ENCODE data around the gene FLVCR2. TPM values are rescaled to one million over a fixed set of nuclear protein-coding genes. Genes with fewer than 3 reads are reported as not detected.
A peak's percentile ranks its signal among the peaks of the same experiment; 100 is the strongest.

The FLVCR2 gene
- total and polyA plus RNA-seq, 5 donors from 2014 or later: 4.4 to 7.7 (median 5.4) TPM

GRCh38 chr14:75607842-75608640 lies 29.6 kb downstream of the FLVCR2 start:
- H3K4me3 Mint-ChIP-seq: no peak overlapping the region
- Histone ChIP-seq H3K4me1 (ENCODE audit: control insufficient read depth, insufficient read depth, low read length, poor library complexity, severe bottlenecking) (no peaks in the 10 kb centered on the region), H3K9me3 (ENCODE audit: control insufficient read depth in 2 of 2, low read length in 2 of 2) (peaks cover 4 to 15% of the 10 kb centered on the region in 2 experiments), H3K27ac (ENCODE audit: insufficient read depth, low read length, poor library complexity, severe bottlenecking) (no peak overlapping the region), H3K4me3 (ENCODE audit: low read depth, low read length) (no peak overlapping the region), H3K27me3 (ENCODE audit: control insufficient read depth, insufficient read depth, low read length) (no peaks in the 10 kb centered on the region), H3K36me3 (ENCODE audit: control insufficient read depth, insufficient read depth, low read length) (peaks cover 2% of the 10 kb centered on the region)
- H3K27ac Mint-ChIP-seq: no peak overlapping the region
- H3K27me3 Mint-ChIP-seq: no peaks in the 10 kb centered on the region
- H3K9me3 Mint-ChIP-seq: peaks cover 0 to 2% (median 0%) of the 10 kb centered on the region in 7 donors
- no peak for ATAC-seq (ENCODE audit: low read depth in 2 of 2)
- H3K4me1 Mint-ChIP-seq: peaks cover 0 to 8% (median 2%) of the 10 kb centered on the region in 4 donors
- peaks cover 14% of the 10 kb centered on the region for H3K36me3 Mint-ChIP-seq
- no peak for DNase-seq

- Histone ChIP-seq H3K27me3 (ENCODE audit: control insufficient read depth, insufficient read depth, low read length) (no peaks in the 10 kb centered on the region), H3K27ac (ENCODE audit: insufficient read depth, low read length, poor library complexity, severe bottlenecking) (no peak overlapping the region), H3K36me3 (ENCODE audit: control insufficient read depth, insufficient read depth, low read length) (peaks cover 2% of the 10 kb centered on the region), H3K4me1 (ENCODE audit: control insufficient read depth, insufficient read depth, low read length, poor library complexity, severe bottlenecking) (no peaks in the 10 kb centered on the region), H3K4me3 (ENCODE audit: low read depth, low read length) (no peak overlapping the region), H3K9me3 (ENCODE audit: control insufficient read depth in 2 of 2, low read length in 2 of 2) (peaks cover 4 to 15% of the 10 kb centered on the region in 2 experiments)
- Mint-ChIP-seq H3K9me3 (peaks cover 0 to 4% (median 0%) of the 10 kb centered on the region in 7 donors), H3K27me3 (no peaks in the 10 kb centered on the region), H3K36me3 (peaks cover 14% of the 10 kb centered on the region), H3K4me1 (peaks cover 0 to 8% (median 3%) of the 10 kb centered on the region in 4 donors), H3K4me3 (no peak overlapping the region), H3K27ac (no peak overlapping the region)
- DNase-seq (no peak), ATAC-seq (ENCODE audit: low read depth in 2 of 2) (no peak)
Observed at GRCh38 chr14:75609116-75609515, 30.7 kb downstream of the FLVCR2 start.

- DNase-seq: no peak
- H3K27me3 Mint-ChIP-seq: no peaks in the 10 kb centered on the region
- no peak overlapping the region for H3K27ac ChIP-seq (ENCODE audit: insufficient read depth, low read length, poor library complexity, severe bottlenecking)
Observed at GRCh38 chr14:75609606-75610475, 31.4 kb downstream of the FLVCR2 start.

DNA sequence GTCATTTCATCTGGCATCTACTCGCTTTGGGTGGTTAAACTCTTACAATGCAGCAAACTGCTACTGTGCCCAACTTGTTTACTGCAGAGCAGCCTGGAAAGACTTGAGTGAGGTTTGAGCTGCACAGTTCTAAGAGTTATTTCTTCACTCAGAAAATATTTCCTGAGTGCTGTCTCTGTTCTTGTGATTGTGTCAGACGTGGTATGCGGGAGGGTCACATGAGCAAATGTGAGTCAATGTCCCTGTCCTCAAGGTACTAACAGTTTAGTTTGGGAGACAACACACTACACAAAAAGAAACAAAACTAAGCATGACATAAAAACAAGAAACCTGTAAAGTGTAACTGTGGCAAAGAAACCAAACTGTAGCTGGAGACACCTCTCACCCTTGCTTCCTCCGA lies 32.4 kb downstream of the FLVCR2 start:
- Histone ChIP-seq H3K4me3 (ENCODE audit: low read depth, low read length) (no peak overlapping the region), H3K27me3 (ENCODE audit: control insufficient read depth, insufficient read depth, low read length) (no peaks in the 10 kb centered on the region)
- no peak overlapping the region for H3K27ac Mint-ChIP-seq

More at GRCh38 chr14:75609606-75610475, 31.4 kb downstream of the FLVCR2 start:
- peaks cover 0 to 8% (median 3%) of the 10 kb centered on the region in 4 donors for H3K4me1 Mint-ChIP-seq
- Histone ChIP-seq H3K4me1 (ENCODE audit: control insufficient read depth, insufficient read depth, low read length, poor library complexity, severe bottlenecking) (no peaks in the 10 kb centered on the region), H3K36me3 (ENCODE audit: control insufficient read depth, insufficient read depth, low read length) (peaks cover 2% of the 10 kb centered on the region), H3K27me3 (ENCODE audit: control insufficient read depth, insufficient read depth, low read length) (no peaks in the 10 kb centered on the region), H3K4me3 (ENCODE audit: low read depth, low read length) (no peak overlapping the region), H3K9me3 (ENCODE audit: control insufficient read depth in 2 of 2, low read length in 2 of 2) (peaks cover 4 to 15% of the 10 kb centered on the region in 2 experiments)
- no peak overlapping the region for H3K4me3 Mint-ChIP-seq
- ATAC-seq (ENCODE audit: low read depth in 2 of 2): no peak
- H3K9me3 Mint-ChIP-seq: peaks cover 0 to 4% (median 0%) of the 10 kb centered on the region in 7 donors
- peaks cover 16% of the 10 kb centered on the region for H3K36me3 Mint-ChIP-seq
- H3K27ac Mint-ChIP-seq: peak overlapping the region in 1 of 3 donors; percentile 26

GRCh38 chr14:75612157-75612556 lies 33.7 kb downstream of the FLVCR2 start:
- Histone ChIP-seq H3K27ac (ENCODE audit: insufficient read depth, low read length, poor library complexity, severe bottlenecking) (no peak overlapping the region), H3K4me1 (ENCODE audit: control insufficient read depth, insufficient read depth, low read length, poor library complexity, severe bottlenecking) (no peaks in the 10 kb centered on the region), H3K9me3 (ENCODE audit: control insufficient read depth in 2 of 2, low read length in 2 of 2) (peaks cover 4 to 11% of the 10 kb centered on the region in 2 experiments), H3K27me3 (ENCODE audit: control insufficient read depth, insufficient read depth, low read length) (no peaks in the 10 kb centered on the region), H3K4me3 (ENCODE audit: low read depth, low read length) (no peak overlapping the region), H3K36me3 (ENCODE audit: control insufficient read depth, insufficient read depth, low read length) (no peaks in the 10 kb centered on the region)
- no peak for DNase-seq
- peaks cover 0 to 4% (median 0%) of the 10 kb centered on the region in 7 donors for H3K9me3 Mint-ChIP-seq
- H3K4me1 Mint-ChIP-seq: peaks cover 0 to 8% (median 3%) of the 10 kb centered on the region in 4 donors
- no peak for ATAC-seq (ENCODE audit: low read depth in 2 of 2)
- no peak overlapping the region for H3K27ac Mint-ChIP-seq
- H3K36me3 Mint-ChIP-seq: peaks cover 15% of the 10 kb centered on the region
- no peaks in the 10 kb centered on the region for H3K27me3 Mint-ChIP-seq
- H3K4me3 Mint-ChIP-seq: no peak overlapping the region

More for the DNA sequence above, 32.4 kb downstream of the FLVCR2 start:
- no peak for ATAC-seq (ENCODE audit: low read depth in 2 of 2)
- peaks cover 0 to 8% (median 3%) of the 10 kb centered on the region in 4 donors for H3K4me1 Mint-ChIP-seq
- peaks cover 16% of the 10 kb centered on the region for H3K36me3 Mint-ChIP-seq
- Histone ChIP-seq H3K9me3 (ENCODE audit: control insufficient read depth in 2 of 2, low read length in 2 of 2) (peaks cover 4 to 15% of the 10 kb centered on the region in 2 experiments), H3K27ac (ENCODE audit: insufficient read depth, low read length, poor library complexity, severe bottlenecking) (no peak overlapping the region), H3K4me1 (ENCODE audit: control insufficient read depth, insufficient read depth, low read length, poor library complexity, severe bottlenecking) (no peaks in the 10 kb centered on the region), H3K36me3 (ENCODE audit: control insufficient read depth, insufficient read depth, low read length) (peaks cover 2% of the 10 kb centered on the region)
- H3K4me3 Mint-ChIP-seq: no peak overlapping the region
- H3K27me3 Mint-ChIP-seq: no peaks in the 10 kb centered on the region
- no peak for DNase-seq
- peaks cover 0 to 4% (median 0%) of the 10 kb centered on the region in 7 donors for H3K9me3 Mint-ChIP-seq

- Histone ChIP-seq H3K4me1 (ENCODE audit: control insufficient read depth, insufficient read depth, low read length, poor library complexity, severe bottlenecking) (no peaks in the 10 kb centered on the region), H3K27ac (ENCODE audit: insufficient read depth, low read length, poor library complexity, severe bottlenecking) (no peak overlapping the region), H3K36me3 (ENCODE audit: control insufficient read depth, insufficient read depth, low read length) (no peaks in the 10 kb centered on the region), H3K9me3 (ENCODE audit: control insufficient read depth in 2 of 2, low read length in 2 of 2) (no peaks in the 10 kb centered on the region), H3K4me3 (ENCODE audit: low read depth, low read length) (no peak overlapping the region), H3K27me3 (ENCODE audit: control insufficient read depth, insufficient read depth, low read length) (no peaks in the 10 kb centered on the region)
- DNase-seq (no peak), ATAC-seq (ENCODE audit: low read depth in 2 of 2) (no peak)
- peak overlapping the region in 1 of 3 donors; percentile 57 for H3K27ac Mint-ChIP-seq
- H3K36me3 Mint-ChIP-seq: peaks cover 5% of the 10 kb centered on the region
- H3K27me3 Mint-ChIP-seq: no peaks in the 10 kb centered on the region
- peaks cover 0 to 4% (median 0%) of the 10 kb centered on the region in 7 donors for H3K9me3 Mint-ChIP-seq
- H3K4me1 Mint-ChIP-seq: peaks cover 0 to 6% (median 3%) of the 10 kb centered on the region in 4 donors
- no peak overlapping the region for H3K4me3 Mint-ChIP-seq
Observed at GRCh38 chr14:75614179-75614578, 35.8 kb downstream of the FLVCR2 start.

- Histone ChIP-seq H3K4me3 (ENCODE audit: low read depth, low read length) (no peak overlapping the region), H3K36me3 (ENCODE audit: control insufficient read depth, insufficient read depth, low read length) (no peaks in the 10 kb centered on the region), H3K27ac (ENCODE audit: insufficient read depth, low read length, poor library complexity, severe bottlenecking) (no peak overlapping the region), H3K9me3 (ENCODE audit: control insufficient read depth in 2 of 2, low read length in 2 of 2) (no peaks in the 10 kb centered on the region), H3K27me3 (ENCODE audit: control insufficient read depth, insufficient read depth, low read length) (no peaks in the 10 kb centered on the region), H3K4me1 (ENCODE audit: control insufficient read depth, insufficient read depth, low read length, poor library complexity, severe bottlenecking) (no peaks in the 10 kb centered on the region)
- Mint-ChIP-seq H3K4me3 (no peak overlapping the region), H3K27ac (peak overlapping the region in 1 of 3 donors; percentile 61), H3K4me1 (peaks cover 0 to 5% (median 0%) of the 10 kb centered on the region in 4 donors), H3K27me3 (no peaks in the 10 kb centered on the region), H3K9me3 (peaks cover 0 to 4% (median 0%) of the 10 kb centered on the region in 7 donors), H3K36me3 (peaks cover 5% of the 10 kb centered on the region)
- peak in 1 of 2 donors; percentile 37 for ATAC-seq (ENCODE audit: low read depth in 2 of 2)
- no peak for DNase-seq
Observed at GRCh38 chr14:75615200-75615599, 36.8 kb downstream of the FLVCR2 start.
